Heart left ventricle (tissue), 16 donors: Measurements from ENCODE around the gene GRIPAP1. TPM values are rescaled to one million over a fixed set of nuclear protein-coding genes. Genes with fewer than 3 reads are reported as not detected.

Source experiments
- ATAC-seq, 4 donors: fragments of 200-7000 bp; cut with Tn5 transposase; one replicate each; pipeline ENCODE4 v1.9.1; 2020 to 2022; ENCODE audit warnings: moderate library complexity in 4 of 4, mild to moderate bottlenecking in 3 of 4, moderate number of reproducible peaks in 1 of 4
- DNase-seq, 5 donors: peaks; one replicate each; pipeline ENCODE4 v3.0.0-alpha.2; 2020
- H3K27ac ChIP-seq, 12 donors: fragments of 200-600 bp; sonication (generic) in 4 of 12; one replicate each; pipeline versions ENCODE4 v1.5.0 to v1.8.0; 2016 to 2022; ENCODE audit warnings: mild to moderate bottlenecking in 2 of 12
- H3K27me3 ChIP-seq, 9 donors: fragments of 200-600 bp; sonication (generic) in 2 of 9; one replicate each; pipeline versions ENCODE4 v1.5.1 to v1.8.0; 2016 to 2022; ENCODE audit warnings: mild to moderate bottlenecking in 3 of 9
- H3K36me3 ChIP-seq, 9 donors: fragments of 200-600 bp; sonication (generic) in 2 of 9; one replicate each; pipeline versions ENCODE4 v1.5.0 to v1.8.0; 2018 to 2022; ENCODE audit warnings: mild to moderate bottlenecking in 2 of 9
- H3K4me1 ChIP-seq, 12 donors: fragments of 200-600 bp; sonication (generic) in 4 of 12; one replicate each; pipeline versions ENCODE4 v1.5.0 to v1.8.0; 2016 to 2022; ENCODE audit warnings: mild to moderate bottlenecking in 3 of 12
- H3K4me3 ChIP-seq, 12 donors: fragments of 200-600 bp; sonication (generic) in 4 of 12; one replicate each; pipeline versions ENCODE4 v1.5.0 to v1.8.0; 2017 to 2022; ENCODE audit warnings: mild to moderate bottlenecking in 9 of 12, moderate library complexity in 4 of 12
- H3K9me3 ChIP-seq, 12 donors: fragments of 200-600 bp; sonication (generic) in 4 of 12; one replicate each; pipeline versions ENCODE4 v1.5.0 to v1.8.0; 2016 to 2022; ENCODE audit warnings: mild to moderate bottlenecking in 1 of 12
- POLR2A ChIP-seq, 2 donors: fragments of 450-650 bp; IDR thresholded peaks; one replicate each; pipeline ENCODE4 v1.6.1; 2017; ENCODE audit warnings: antibody characterized with exemption in 2 of 2, mild to moderate bottlenecking in 2 of 2, moderate library complexity in 2 of 2
- WGBS, 4 donors: extraction: QIAGEN DNeasy Blood & Tissue Kit in 2 of 4; methylation state at CpG; one replicate each; pipeline versions ENCODE4 v1.1.5 to v1.1.7; 2013 to 2018; 5-methylcytosine and 5-hydroxymethylcytosine counted together
- intact Hi-C, 10 donors: fragments of 100-400 bp; cut with DNase I; formaldehyde crosslinking; loops; one replicate each; pipeline versions ENCODE4 v1.11.1 to v1.14.2; 2022
- polyA plus RNA-seq, 2 donors: library from polyadenylated mRNA; stranded (reverse); fragments of 200-250 nt; gene quantifications; one replicate each; pipeline ENCODE4 v1.2.3, GENCODE V29; 2013
- total RNA-seq, 9 donors: library from RNA; depleted of rRNA in 2 of 9; stranded (reverse); fragments of >200 nt in 2 of 9; fragmentation: NEBNext Ultra II Directional in 3 of 9; extraction: Animal tissue kit (Norgen Biotek cat#: 25700) in 3 of 9; gene quantifications; one replicate each; pipeline versions ENCODE4 v1.1.0 to v1.2.4, GENCODE V29; 2016 to 2023
- TF ChIP-seq, protein P1 (sequence below), 12 donors: fragments of 200-600 bp; sonication (generic) in 4 of 12; IDR thresholded peaks; one replicate each; pipeline versions ENCODE4 v1.5.0 to v1.8.0; 2018 to 2022; ENCODE audit warnings: antibody characterized with exemption in 12 of 12, mild to moderate bottlenecking in 5 of 12
- donor health status: ischemic (EF 13 %, LVEDD 7.1; RV severe dilation, severe dysfunction).
- donor health status: healthy with polysubstance abuse.
- donor health status: DM: no; HTN: yes; CAD: no.
- donor health status: DM: no; HTN: no; CAD: no.
- donor health status: ischemic (EF 25% LVEDD 6.9; RV normal size, moderate dysfunction).
- donor health status: ischemic (EF 25% LVEDD 5.7; RV mildly dilated, moderate dysfunction).
- donor health status: healthy.
- donor health status: DM: yes; HTN: yes; CAD: no.
- donor health status: ischemic (EF 35%, LVEDD 5.7; RV mildly dilated, moderate dysfunction).
- donor health status: nonischemic (EF 11% LVEDD 7.7; RV severe dilation, severe dysfunction).
- donor health status: DM: yes; HTN: yes; CAD: no.
- donor health status: PGD.
- donor health status: ischemic (EF 29% LVEDD 5.4; RV normal size, mild dysfunction).
- donor health status: nonischemic (EF 23%, LVEDD 6.1; RV moderate dilation, normal function).

Gene GRIPAP1
- total and polyA plus RNA-seq, 11 donors: 11.4 to 41.6 (median 19.4) TPM

- Histone ChIP-seq H3K27me3 (no peaks in the 10 kb centered on the region), H3K27ac (no peak overlapping the region), H3K9me3 (no peaks in the 10 kb centered on the region), H3K4me1 (peaks cover 0 to 9% (median 0%) of the 10 kb centered on the region in 12 donors), H3K4me3 (no peak overlapping the region), H3K36me3 (peaks cover 0 to 56% (median 35%) of the 10 kb centered on the region in 9 donors)
- WGBS, 4 donors: 90 to 97% (median 92%) methylated on average over 5 of the region's 5 CpGs
- no peak for TF ChIP-seq POLR2A (IDR thresholded peaks at IDR 0.05)
- TF ChIP-seq, protein P1, sequence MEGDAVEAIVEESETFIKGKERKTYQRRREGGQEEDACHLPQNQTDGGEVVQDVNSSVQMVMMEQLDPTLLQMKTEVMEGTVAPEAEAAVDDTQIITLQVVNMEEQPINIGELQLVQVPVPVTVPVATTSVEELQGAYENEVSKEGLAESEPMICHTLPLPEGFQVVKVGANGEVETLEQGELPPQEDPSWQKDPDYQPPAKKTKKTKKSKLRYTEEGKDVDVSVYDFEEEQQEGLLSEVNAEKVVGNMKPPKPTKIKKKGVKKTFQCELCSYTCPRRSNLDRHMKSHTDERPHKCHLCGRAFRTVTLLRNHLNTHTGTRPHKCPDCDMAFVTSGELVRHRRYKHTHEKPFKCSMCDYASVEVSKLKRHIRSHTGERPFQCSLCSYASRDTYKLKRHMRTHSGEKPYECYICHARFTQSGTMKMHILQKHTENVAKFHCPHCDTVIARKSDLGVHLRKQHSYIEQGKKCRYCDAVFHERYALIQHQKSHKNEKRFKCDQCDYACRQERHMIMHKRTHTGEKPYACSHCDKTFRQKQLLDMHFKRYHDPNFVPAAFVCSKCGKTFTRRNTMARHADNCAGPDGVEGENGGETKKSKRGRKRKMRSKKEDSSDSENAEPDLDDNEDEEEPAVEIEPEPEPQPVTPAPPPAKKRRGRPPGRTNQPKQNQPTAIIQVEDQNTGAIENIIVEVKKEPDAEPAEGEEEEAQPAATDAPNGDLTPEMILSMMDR (IDR thresholded peaks at IDR 0.05): no peak
- no peak for DNase-seq
- intact Hi-C loops: loop anchor here in 2 of 10 donors (10.0 kb wide), 2 partner anchors 121 to 269 kb away; partner anchors contain the start of gene TFE3 (in 1 of the 2)
- no peak for ATAC-seq
Measured at GRCh38 chrX:48924270-48924669, 77.8 kb downstream of the GRIPAP1 start.

DNA sequence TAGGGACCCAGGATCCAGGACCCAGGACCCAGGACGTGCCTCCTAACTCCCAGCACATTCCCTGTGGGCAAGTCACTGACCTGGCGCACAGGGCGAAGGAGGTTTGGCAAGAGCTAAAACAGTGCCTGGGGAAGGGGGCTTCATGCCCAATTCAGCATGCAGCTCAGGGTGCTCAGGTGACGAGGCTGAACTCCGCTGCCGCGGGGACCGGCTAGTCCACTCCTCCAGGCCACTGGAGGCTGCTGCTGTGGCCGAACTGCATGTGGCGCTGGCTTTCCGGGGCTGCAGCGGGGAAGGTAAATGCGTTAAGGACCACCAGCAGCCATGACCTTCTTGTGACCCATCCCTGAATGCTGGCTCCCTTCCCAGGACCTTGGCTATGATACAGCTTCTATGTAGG is 78.3 kb downstream of the GRIPAP1 start:
- no peak for ATAC-seq
- H3K4me3 ChIP-seq: no peak overlapping the region
- no peak for DNase-seq
- H3K27ac ChIP-seq: no peak overlapping the region
- H3K9me3 ChIP-seq: no peaks in the 10 kb centered on the region
- WGBS, 4 donors: 82 to 96% (median 92%) methylated on average over 5 to 13 of the region's 13 CpGs
- H3K4me1 ChIP-seq: peaks cover 0 to 10% (median 0%) of the 10 kb centered on the region in 12 donors
- TF ChIP-seq, protein P1 (IDR thresholded peaks at IDR 0.05): no peak
- TF ChIP-seq POLR2A (IDR thresholded peaks at IDR 0.05): no peak
- H3K36me3 ChIP-seq: peaks cover 0 to 56% (median 34%) of the 10 kb centered on the region in 9 donors
- intact Hi-C loops: loop anchor here in 2 of 10 donors (10.0 kb wide), 2 partner anchors 121 to 269 kb away; partner anchors contain the start of gene TFE3 (in 1 of the 2)
- H3K27me3 ChIP-seq: no peaks in the 10 kb centered on the region

Other genes starting within 250 kb of the GRIPAP1 start
- gene GLOD5, start 240.5 kb downstream of the GRIPAP1 start, total RNA-seq: not detected
- not detected for gene GLOD5, start 240.5 kb downstream of the GRIPAP1 start, polyA plus RNA-seq
- under 1 TPM in 1 of 9 donors, not detected in 8; 0.16 TPM for gene GATA1, start 215.7 kb downstream of the GRIPAP1 start, total RNA-seq
- not detected for gene GATA1, start 215.7 kb downstream of the GRIPAP1 start, polyA plus RNA-seq
- 10 to 100 TPM; 27.7 to 48.6 (median 36.9) TPM for gene HDAC6, start 200.2 kb downstream of the GRIPAP1 start, total RNA-seq
- gene HDAC6, start 200.2 kb downstream of the GRIPAP1 start, polyA plus RNA-seq: 10 to 100 TPM; 30.3 to 44.4 TPM
- not detected for gene ERAS, start 175.8 kb downstream of the GRIPAP1 start, total RNA-seq
- not detected for gene ERAS, start 175.8 kb downstream of the GRIPAP1 start, polyA plus RNA-seq
- 1 to 10 TPM in 2 of 9 donors, under 1 TPM in 1, not detected in 6; 0.67 to 3.9 (median 1.1) TPM for gene PCSK1N, start 166.7 kb downstream of the GRIPAP1 start, total RNA-seq
- gene PCSK1N, start 166.7 kb downstream of the GRIPAP1 start, polyA plus RNA-seq: not detected
- gene TIMM17B, start 104.5 kb downstream of the GRIPAP1 start, total RNA-seq: 10 to 100 TPM; 57.1 to 86.9 (median 71.0) TPM
- gene TIMM17B, start 104.5 kb downstream of the GRIPAP1 start, polyA plus RNA-seq: 10 to 100 TPM; 74.0 to 91.0 TPM
- 10 to 100 TPM; 45.3 to 67.0 (median 52.9) TPM for gene PQBP1, start 104.3 kb downstream of the GRIPAP1 start, total RNA-seq
- gene PQBP1, start 104.3 kb downstream of the GRIPAP1 start, polyA plus RNA-seq: 10 to 100 TPM; 88.0 to 99.0 TPM
- 10 to 100 TPM; 10.5 to 23.3 (median 14.4) TPM for gene SLC35A2, start 90.6 kb downstream of the GRIPAP1 start, total RNA-seq
- gene SLC35A2, start 90.6 kb downstream of the GRIPAP1 start, polyA plus RNA-seq: 10 to 100 TPM in 1 of 2 donors, 1 to 10 TPM in 1; 6.1 to 28.5 TPM
- gene PIM2, start 83.2 kb downstream of the GRIPAP1 start, total RNA-seq: 10 to 100 TPM in 2 of 9 donors, 1 to 10 TPM in 7; 2.3 to 13.3 (median 3.5) TPM
- 1 to 10 TPM; 2.0 to 5.4 TPM for gene PIM2, start 83.2 kb downstream of the GRIPAP1 start, polyA plus RNA-seq
- gene OTUD5, start 44.7 kb downstream of the GRIPAP1 start, total RNA-seq: 10 to 100 TPM; 17.6 to 31.1 (median 24.6) TPM
- 10 to 100 TPM; 17.2 to 32.7 TPM for gene OTUD5, start 44.7 kb downstream of the GRIPAP1 start, polyA plus RNA-seq
- gene KCND1, start 30.4 kb downstream of the GRIPAP1 start, total RNA-seq: 1 to 10 TPM in 3 of 9 donors, under 1 TPM in 6; 0.09 to 1.5 (median 0.50) TPM
- under 1 TPM; 0.19 to 0.29 TPM for gene KCND1, start 30.4 kb downstream of the GRIPAP1 start, polyA plus RNA-seq
- gene TFE3, start 41.1 kb upstream of the GRIPAP1 start, total RNA-seq: 10 to 100 TPM; 14.9 to 61.2 (median 23.6) TPM
- gene TFE3, start 41.1 kb upstream of the GRIPAP1 start, polyA plus RNA-seq: 10 to 100 TPM; 12.1 to 57.8 TPM
- 1 to 10 TPM in 6 of 9 donors, under 1 TPM in 3; 0.48 to 3.3 (median 1.1) TPM for gene CCDC120, start 56.7 kb upstream of the GRIPAP1 start, total RNA-seq
- under 1 TPM; 0.95 to 0.97 TPM for gene CCDC120, start 56.7 kb upstream of the GRIPAP1 start, polyA plus RNA-seq
- gene PRAF2, start 71.7 kb upstream of the GRIPAP1 start, total RNA-seq: 10 to 100 TPM in 5 of 9 donors, 1 to 10 TPM in 4; 8.0 to 24.0 (median 10.9) TPM
- gene PRAF2, start 71.7 kb upstream of the GRIPAP1 start, polyA plus RNA-seq: 10 to 100 TPM; 18.7 to 20.7 TPM
- gene WDR45, start 77.6 kb upstream of the GRIPAP1 start, total RNA-seq: 10 to 100 TPM; 49.2 to 98.5 (median 68.5) TPM
- 10 to 100 TPM; 65.1 to 89.9 TPM for gene WDR45, start 77.6 kb upstream of the GRIPAP1 start, polyA plus RNA-seq
- gene GPKOW, start 121.5 kb upstream of the GRIPAP1 start, total RNA-seq: 10 to 100 TPM; 17.5 to 30.9 (median 19.4) TPM
- 10 to 100 TPM in 1 of 2 donors, 1 to 10 TPM in 1; 8.9 to 29.5 TPM for gene GPKOW, start 121.5 kb upstream of the GRIPAP1 start, polyA plus RNA-seq
- 1 to 10 TPM; 2.6 to 7.1 (median 3.3) TPM for gene MAGIX, start 160.5 kb upstream of the GRIPAP1 start, total RNA-seq
- gene MAGIX, start 160.5 kb upstream of the GRIPAP1 start, polyA plus RNA-seq: 1 to 10 TPM; 2.9 to 6.7 TPM
- gene PLP2, start 169.6 kb upstream of the GRIPAP1 start, total RNA-seq: 100 to 1,000 TPM in 3 of 9 donors, 10 to 100 TPM in 6; 22.4 to 155 (median 50.4) TPM
- gene PLP2, start 169.6 kb upstream of the GRIPAP1 start, polyA plus RNA-seq: 100 to 1,000 TPM in 1 of 2 donors, 10 to 100 TPM in 1; 63.0 to 373 TPM
- 10 to 100 TPM in 2 of 9 donors, 1 to 10 TPM in 7; 6.6 to 12.7 (median 9.3) TPM for gene PRICKLE3, start 184.1 kb upstream of the GRIPAP1 start, total RNA-seq
- gene PRICKLE3, start 184.1 kb upstream of the GRIPAP1 start, polyA plus RNA-seq: 10 to 100 TPM in 1 of 2 donors, 1 to 10 TPM in 1; 6.5 to 13.2 TPM
- gene SYP, start 197.9 kb upstream of the GRIPAP1 start, total RNA-seq: 1 to 10 TPM in 6 of 9 donors, under 1 TPM in 3; 0.49 to 2.7 (median 1.1) TPM
- 1 to 10 TPM; 1.3 to 3.7 TPM for gene SYP, start 197.9 kb upstream of the GRIPAP1 start, polyA plus RNA-seq
- gene CACNA1F, start 231.1 kb upstream of the GRIPAP1 start, total RNA-seq: under 1 TPM in 6 of 9 donors, not detected in 3; 0.06 to 0.37 (median 0.09) TPM
- under 1 TPM; 0.04 TPM for gene CACNA1F, start 231.1 kb upstream of the GRIPAP1 start, polyA plus RNA-seq
- gene CCDC22, start 233.2 kb upstream of the GRIPAP1 start, total RNA-seq: 10 to 100 TPM in 8 of 9 donors, 1 to 10 TPM in 1; 9.6 to 13.4 (median 10.9) TPM
- gene CCDC22, start 233.2 kb upstream of the GRIPAP1 start, polyA plus RNA-seq: 10 to 100 TPM in 1 of 2 donors, 1 to 10 TPM in 1; 6.5 to 14.9 TPM